MCF 10A (cell line): ENCODE measurements around the gene PPP1R16B. TPM values are rescaled to one million over a fixed set of nuclear protein-coding genes. Genes with fewer than 3 reads are reported as not detected.

ENCODE experiments used
- BruUV-seq: library from RNA; stranded (reverse); fragments of 400-500 nt; replicated peaks from 2 replicates; lab custom pipeline; 2021; lab: Mats Ljungman, UMichigan
- CTCF ChIA-PET: fragments of 300-600 bp; sonication (Branson Sonifier 250); formaldehyde crosslinking; extraction: SDS; loops from one replicate; lab custom pipeline; 2021; ENCODE audit warnings: antibody characterized with exemption, inconsistent platforms; lab: Yijun Ruan, JAX
- POLR2A ChIA-PET: fragments of 300-600, 350-650 bp; sonication (Branson Sonifier 250); formaldehyde crosslinking; extraction: SDS; loops from one replicate; lab custom pipeline; 2020; ENCODE audit warnings: antibody characterized with exemption, inconsistent platforms; lab: Yijun Ruan, JAX
- DNase-seq: peaks from one replicate; pipeline ENCODE4 v3.0.0-alpha.2; 2018; ENCODE audit not compliant: unreplicated experiment
- H3K27ac Mint-ChIP-seq: one replicate; pipeline ENCODE4 v1.8.0; 2022; ENCODE audit warnings: mild to moderate bottlenecking, low read depth, mixed read lengths; ENCODE audit not compliant: unreplicated experiment
- H3K27me3 Mint-ChIP-seq: one replicate; pipeline ENCODE4 v1.8.0; 2022; ENCODE audit warnings: mixed read lengths; ENCODE audit not compliant: insufficient read depth, unreplicated experiment
- H3K36me3 Mint-ChIP-seq: one replicate; pipeline ENCODE4 v1.8.0; 2022; ENCODE audit warnings: mild to moderate bottlenecking, moderate library complexity, mixed read lengths; ENCODE audit not compliant: insufficient read depth, unreplicated experiment
- H3K4me1 Mint-ChIP-seq: one replicate; pipeline ENCODE4 v1.8.0; 2022; ENCODE audit warnings: mixed read lengths; ENCODE audit not compliant: insufficient read depth, unreplicated experiment
- H3K4me3 Mint-ChIP-seq: one replicate; pipeline ENCODE4 v1.8.0; 2022; ENCODE audit warnings: mild to moderate bottlenecking, moderate library complexity, mixed read lengths; ENCODE audit not compliant: unreplicated experiment
- H3K9me3 Mint-ChIP-seq: one replicate; pipeline ENCODE4 v1.8.0; 2022; ENCODE audit warnings: mixed read lengths; ENCODE audit not compliant: unreplicated experiment
- CTCF ChIP-seq: fragments of 200-600 bp; IDR thresholded peaks from one replicate; pipeline ENCODE4 v1.8.0; 2022; ENCODE audit warnings: antibody characterized with exemption, mild to moderate bottlenecking; ENCODE audit not compliant: unreplicated experiment
- intact Hi-C: fragments of 100-400 bp; cut with micrococcal nuclease; formaldehyde crosslinking; loops from 2 replicates; pipeline ENCODE4 v1.14.1; 2022
- total RNA-seq: library from RNA; stranded (reverse); gene quantifications from 2 replicates; pipeline ENCODE4 v1.2.3, GENCODE V29; 2022

The PPP1R16B gene
- total RNA-seq, 1 experiment from 2014 or later = not detected

- POLR2A ChIA-PET = interaction anchor here (1.2 to 1.4 kb wide), 2 partner anchors 129 to 144 kb away, joined by 3 to 5 read pairs; no protein-coding TSS in a partner anchor
- CTCF ChIA-PET = interaction anchor here (0.6 to 6.6 kb wide), 36 partner anchors 9 to 1761 kb away, joined by 3 to 131 read pairs (median 4); partner anchors contain the start of genes ACTR5 and DHX35
- H3K27me3 Mint-ChIP-seq = peaks cover 14% of the 10 kb centered on the region
These were observed 88.8 kb downstream of the PPP1R16B start for GRCh38 chr20:38894091-38894847.

DNA sequence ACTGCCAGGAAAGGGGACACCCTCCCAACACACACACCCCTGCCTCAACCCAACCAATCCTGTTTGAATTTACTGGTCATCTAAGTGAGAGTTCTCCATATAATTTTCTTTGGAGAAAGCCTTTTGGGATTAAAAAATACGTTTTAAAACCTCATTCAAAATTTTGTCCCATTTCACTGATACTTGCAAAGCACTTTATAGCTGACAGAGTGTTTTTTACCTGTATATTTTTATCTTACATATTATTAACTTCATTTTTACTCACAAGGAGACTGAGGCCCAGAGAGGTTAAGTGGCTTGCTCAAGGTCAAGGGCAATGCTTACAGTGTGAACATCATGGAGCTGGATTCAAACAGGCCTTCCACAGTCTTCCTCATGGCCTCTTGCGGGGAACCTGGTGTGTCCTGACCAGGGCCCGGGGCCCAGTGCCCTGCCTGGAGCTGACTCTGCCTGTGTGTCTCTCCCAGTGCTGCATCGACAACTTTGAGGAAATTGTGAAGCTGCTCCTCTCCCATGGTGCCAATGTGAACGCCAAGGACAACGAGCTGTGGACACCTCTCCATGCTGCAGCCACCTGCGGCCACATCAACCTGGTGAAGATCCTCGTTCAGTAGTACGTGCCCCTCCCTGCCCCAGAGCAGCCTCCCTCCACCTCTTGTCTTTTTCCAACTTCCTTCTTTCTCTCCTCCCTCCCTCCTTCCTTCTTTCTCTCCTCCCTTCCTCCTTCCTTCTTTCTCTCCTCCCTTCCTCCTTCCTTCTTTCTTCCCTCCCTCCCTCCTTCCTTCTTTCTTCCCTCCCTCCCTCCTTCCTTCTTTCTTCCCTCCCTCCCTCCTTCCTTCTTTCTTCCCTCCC lies 89.8 kb downstream of the PPP1R16B start:
- no TSS peak for BruUV-seq
- intact Hi-C loops = no loop called here
- Mint-ChIP-seq H3K9me3 (no peaks in the 10 kb centered on the region), H3K4me3 (no peak overlapping the region), H3K27ac (no peak overlapping the region), H3K27me3 (peaks cover 14% of the 10 kb centered on the region), H3K36me3 (no peaks in the 10 kb centered on the region), H3K4me1 (peaks cover 10% of the 10 kb centered on the region)
- no peak for DNase-seq
- CTCF ChIA-PET = interaction anchor here (0.5 to 6.6 kb wide), 39 partner anchors 8 to 1760 kb away, joined by 3 to 131 read pairs (median 4); partner anchors contain the start of genes ACTR5 and DHX35
- POLR2A ChIA-PET = interaction anchor here (1.2 kb wide), 1 partner anchor 145 kb away, joined by 3 read pairs; no protein-coding TSS in a partner anchor
- no peak for TF ChIP-seq CTCF

More at GRCh38 chr20:38894091-38894847, 88.8 kb downstream of the PPP1R16B start:
- intact Hi-C loops = loop anchor here (1.0 kb wide), 2 partner anchors 143 to 154 kb away; no protein-coding TSS in a partner anchor
- peaks cover 10% of the 10 kb centered on the region for H3K4me1 Mint-ChIP-seq
- DNase-seq = no peak
- H3K4me3 Mint-ChIP-seq = peak overlapping the region; percentile 57
- H3K27ac Mint-ChIP-seq = no peak overlapping the region
- no peak for TF ChIP-seq CTCF
- BruUV-seq = no TSS peak
- no peaks in the 10 kb centered on the region for H3K9me3 Mint-ChIP-seq
- no peaks in the 10 kb centered on the region for H3K36me3 Mint-ChIP-seq

DNA sequence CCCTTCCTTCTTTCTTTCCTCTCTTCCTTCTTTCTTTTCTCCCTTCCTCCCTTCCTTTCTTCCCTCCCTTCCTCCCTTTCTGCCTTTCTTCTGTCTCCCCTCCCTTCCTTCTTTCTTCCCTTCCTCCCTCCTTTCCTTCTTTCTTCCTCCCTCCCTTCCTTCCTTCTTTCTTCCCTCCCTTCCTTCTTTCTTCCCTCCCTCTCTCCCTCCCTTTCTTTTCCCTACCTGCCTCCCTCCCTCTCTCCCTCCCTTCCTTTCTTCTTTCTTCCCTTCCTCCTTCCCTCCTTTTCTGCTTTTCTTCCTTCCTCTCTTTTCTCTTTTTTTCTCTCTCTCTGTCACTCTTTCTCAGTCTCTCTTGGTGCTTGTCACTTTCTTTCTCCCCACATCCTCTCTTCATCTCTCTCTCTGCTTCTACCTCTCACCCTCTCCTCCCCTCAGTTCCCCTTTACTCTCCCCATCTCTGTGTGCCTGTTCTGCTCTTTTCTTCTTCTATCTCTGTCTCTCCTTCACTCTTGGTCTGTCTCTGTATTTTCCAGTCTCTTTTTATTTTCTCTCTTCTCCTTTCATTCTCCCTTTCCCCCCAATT lies 90.6 kb downstream of the PPP1R16B start:
- Mint-ChIP-seq H3K4me1 (peaks cover 10% of the 10 kb centered on the region), H3K36me3 (no peaks in the 10 kb centered on the region), H3K4me3 (no peak overlapping the region), H3K27me3 (peaks cover 19% of the 10 kb centered on the region), H3K27ac (no peak overlapping the region), H3K9me3 (no peaks in the 10 kb centered on the region)
- CTCF ChIA-PET = interaction anchor here (0.6 to 6.6 kb wide), 17 partner anchors 9 to 248 kb away, joined by 3 to 131 read pairs (median 6); partner anchors contain the start of gene ACTR5
- TF ChIP-seq CTCF = no peak
- intact Hi-C loops = no loop called here
- no peak for DNase-seq
- no TSS peak for BruUV-seq
- POLR2A ChIA-PET = no interaction called here
